DMS 273 (cell line): ENCODE measurements around the gene GGCT.
A peak's percentile ranks its signal among the peaks of the same experiment; 100 is the strongest.

Source experiments
- DNase-seq: peaks from one replicate; lab custom pipeline; 2025; ENCODE audit not compliant: unreplicated experiment; lab: John Stamatoyannopoulos, UW

Gene GGCT

GRCh38 chr7:30479202-30480120 is 25.2 kb downstream of the GGCT start:
- peak; percentile 80 for DNase-seq

GRCh38 chr7:30478349-30479201 is 26.1 kb downstream of the GGCT start, which contains the start of gene NOD1:
Gene NOD1, minus strand, starts transcription at chr7:30478784. Its CDS starts 21,863 bp downstream, at chr7:30456921.
- peak; percentile 97 for DNase-seq

- DNase-seq, result no peak
Observed at GRCh38 chr7:30476459-30477145, 28.0 kb downstream of the GGCT start.

GRCh38 chr7:30475580-30475979 is 29.0 kb downstream of the GGCT start:
- no peak for DNase-seq

- no peak for DNase-seq
Observed at GRCh38 chr7:30474893-30475292, 29.7 kb downstream of the GGCT start.

GRCh38 chr7:30474485-30474884 is 30.1 kb downstream of the GGCT start:
- DNase-seq, result no peak

- no peak for DNase-seq
Observed at GRCh38 chr7:30473903-30474302, 30.7 kb downstream of the GGCT start.

GRCh38 chr7:30472784-30473775 is 31.5 kb downstream of the GGCT start:
- peak; percentile 91 for DNase-seq

GRCh38 chr7:30472081-30472783 is 32.4 kb downstream of the GGCT start:
- DNase-seq, result no peak

- peak; percentile 75 for DNase-seq
Observed at GRCh38 chr7:30471205-30471604, 33.4 kb downstream of the GGCT start.

GRCh38 chr7:30470771-30471170 is 33.9 kb downstream of the GGCT start:
- DNase-seq, result peak; percentile 81

- DNase-seq, result peak; percentile 82
Observed at GRCh38 chr7:30470163-30470770, 34.4 kb downstream of the GGCT start.

GRCh38 chr7:30469303-30469702 is 35.3 kb downstream of the GGCT start:
- peak; percentile 98 for DNase-seq

GRCh38 chr7:30468791-30469190 is 35.8 kb downstream of the GGCT start:
- DNase-seq, result peak; percentile 90

GRCh38 chr7:30468041-30468440 is 36.6 kb downstream of the GGCT start:
- DNase-seq, result no peak

GRCh38 chr7:30467271-30467670 is 37.4 kb downstream of the GGCT start:
- DNase-seq, result no peak

- peak; percentile 94 for DNase-seq
Observed at GRCh38 chr7:30466266-30466665, 38.4 kb downstream of the GGCT start.

GRCh38 chr7:30465811-30466180 is 38.8 kb downstream of the GGCT start:
- peak; percentile 98 for DNase-seq
